SIG-M5 (cell line): ENCODE measurements around the gene TOR1B.

Experiments used
- DNase-seq: peaks from one replicate; lab custom pipeline; 2025; lab: John Stamatoyannopoulos, UW

The TOR1B gene

GRCh38 chr9:129845373-129845772 lies 42.4 kb downstream of the TOR1B start:
- no peak for DNase-seq

GRCh38 chr9:129848712-129849441 lies 45.9 kb downstream of the TOR1B start:
- DNase-seq: no peak

GRCh38 chr9:129849901-129850300 lies 46.9 kb downstream of the TOR1B start:
- DNase-seq: no peak

GRCh38 chr9:129850821-129851550 lies 48.0 kb downstream of the TOR1B start:
- DNase-seq: no peak

GRCh38 chr9:129851821-129852220 lies 48.8 kb downstream of the TOR1B start:
- DNase-seq: no peak

- DNase-seq: no peak
These were observed 49.6 kb downstream of the TOR1B start for GRCh38 chr9:129852579-129852978.

- no peak for DNase-seq
These were observed 50.6 kb downstream of the TOR1B start for GRCh38 chr9:129853614-129854013.

- DNase-seq: no peak
These were observed 51.7 kb downstream of the TOR1B start for GRCh38 chr9:129854588-129855110.

- no peak for DNase-seq
These were observed 54.2 kb downstream of the TOR1B start for GRCh38 chr9:129857207-129857606.

GRCh38 chr9:129858167-129858962 lies 55.4 kb downstream of the TOR1B start:
- DNase-seq: no peak
